NCI-H524 (cell line): ENCODE measurements around the gene NDRG2.
A peak's percentile ranks its signal among the peaks of the same experiment; 100 is the strongest.

Experiments used
- DNase-seq, 2 experiments: peaks; one replicate each; lab custom pipeline; 2025; lab: John Stamatoyannopoulos, UW

The NDRG2 gene

GRCh38 chr14:21033133-21033698, 8.4 kb upstream of the NDRG2 start:
- DNase-seq: no peak

GRCh38 chr14:21032326-21033132, 7.7 kb upstream of the NDRG2 start:
- DNase-seq: no peak

GRCh38 chr14:21030531-21030930, 5.7 kb upstream of the NDRG2 start:
- no peak for DNase-seq

- DNase-seq: no peak
These were observed 5.1 kb upstream of the NDRG2 start, which contains the start of gene TPPP2 for GRCh38 chr14:21029917-21030316. TPPP2 (plus strand) TSS chr14:21030217; CDS start chr14:21030582, 365 bp downstream.

GRCh38 chr14:21026988-21027315, 2.1 kb upstream of the NDRG2 start:
- DNase-seq: no peak

- no peak for DNase-seq
These were observed 1.6 kb upstream of the NDRG2 start for GRCh38 chr14:21026274-21026987.

GRCh38 chr14:21025371-21026273, 761 bp upstream of the NDRG2 start:
- peak in 1 of 2 experiments; percentile 36 for DNase-seq

- no peak for DNase-seq
These were observed 860 bp downstream of the NDRG2 start for GRCh38 chr14:21023817-21024584.

GRCh38 chr14:21023174-21023573, 1.7 kb downstream of the NDRG2 start:
- no peak for DNase-seq

GRCh38 chr14:21022686-21023085, 2.2 kb downstream of the NDRG2 start:
- DNase-seq: no peak

- DNase-seq: no peak
These were observed 3.8 kb downstream of the NDRG2 start for GRCh38 chr14:21020977-21021545.

GRCh38 chr14:21019366-21019765, 5.5 kb downstream of the NDRG2 start:
- no peak for DNase-seq

- DNase-seq: no peak
These were observed 6.1 kb downstream of the NDRG2 start for GRCh38 chr14:21018781-21019180.

GRCh38 chr14:21018286-21018685, 6.6 kb downstream of the NDRG2 start:
- DNase-seq: no peak

- DNase-seq: no peak
These were observed 7.2 kb downstream of the NDRG2 start for GRCh38 chr14:21017528-21018245.

- DNase-seq: no peak
These were observed 8.3 kb downstream of the NDRG2 start for GRCh38 chr14:21016413-21017190.

- no peak for DNase-seq
These were observed 9.5 kb downstream of the NDRG2 start for GRCh38 chr14:21015312-21015711.

- peak; percentile 73 to 95 for DNase-seq
These were observed 10.1 kb downstream of the NDRG2 start for GRCh38 chr14:21014761-21015190.

- DNase-seq: no peak
These were observed 13.7 kb downstream of the NDRG2 start for GRCh38 chr14:21011136-21011535.
